HG03457 (cell line): ENCODE measurements around the gene CLSTN2.

Experiments used
- ATAC-seq: cut with Tn5 transposase; IDR thresholded peaks from one replicate; pipeline ENCODE4 v1.9.1; 2021; ENCODE audit warnings: moderate number of reproducible peaks; ENCODE audit not compliant: unreplicated experiment

Gene CLSTN2

GRCh38 chr3:140572334-140572733 is 637.3 kb downstream of the CLSTN2 start:
- no peak for ATAC-seq

- ATAC-seq, result no peak
Measured at GRCh38 chr3:140573011-140573410, 638.0 kb downstream of the CLSTN2 start.

- no peak for ATAC-seq
Measured at GRCh38 chr3:140574375-140574774, 639.4 kb downstream of the CLSTN2 start.

- no peak for ATAC-seq
Measured at GRCh38 chr3:140576449-140576848, 641.5 kb downstream of the CLSTN2 start.

GRCh38 chr3:140577911-140578310 is 642.9 kb downstream of the CLSTN2 start:
- ATAC-seq, result no peak

- no peak for ATAC-seq
Measured at GRCh38 chr3:140579260-140579659, 644.3 kb downstream of the CLSTN2 start.

GRCh38 chr3:140580746-140581145 is 645.8 kb downstream of the CLSTN2 start:
- ATAC-seq, result no peak

- no peak for ATAC-seq
Measured at GRCh38 chr3:140584549-140584948, 649.6 kb downstream of the CLSTN2 start.

- no peak for ATAC-seq
Measured at GRCh38 chr3:140585828-140586227, 650.8 kb downstream of the CLSTN2 start.

- no peak for ATAC-seq
Measured at GRCh38 chr3:140586311-140586710, 651.3 kb downstream of the CLSTN2 start.

- ATAC-seq, result no peak
Measured at GRCh38 chr3:140588558-140588957, 653.6 kb downstream of the CLSTN2 start.

GRCh38 chr3:140593766-140594165 is 658.8 kb downstream of the CLSTN2 start:
- no peak for ATAC-seq

- no peak for ATAC-seq
Measured at GRCh38 chr3:140595295-140595694, 660.3 kb downstream of the CLSTN2 start.

GRCh38 chr3:140597364-140597763 is 662.4 kb downstream of the CLSTN2 start:
- no peak for ATAC-seq

- ATAC-seq, result no peak
Measured at GRCh38 chr3:140597792-140598191, 662.8 kb downstream of the CLSTN2 start.

- ATAC-seq, result no peak
Measured at GRCh38 chr3:140599009-140599408, 664.0 kb downstream of the CLSTN2 start.

GRCh38 chr3:140599496-140599895 is 664.5 kb downstream of the CLSTN2 start:
- no peak for ATAC-seq

- ATAC-seq, result no peak
Measured at GRCh38 chr3:140601881-140602280, 666.9 kb downstream of the CLSTN2 start.

GRCh38 chr3:140602781-140603180 is 667.8 kb downstream of the CLSTN2 start:
- ATAC-seq, result no peak

GRCh38 chr3:140603766-140604165 is 668.8 kb downstream of the CLSTN2 start:
- ATAC-seq, result no peak

GRCh38 chr3:140610544-140610943 is 675.6 kb downstream of the CLSTN2 start:
- no peak for ATAC-seq

GRCh38 chr3:140614001-140614400 is 679.0 kb downstream of the CLSTN2 start:
- ATAC-seq, result no peak

GRCh38 chr3:140617135-140617534 is 682.1 kb downstream of the CLSTN2 start:
- no peak for ATAC-seq

- no peak for ATAC-seq
Measured at GRCh38 chr3:140626856-140627255, 691.9 kb downstream of the CLSTN2 start.
